ENCODE results near the gene DGKB.

DGKB gene

DNA sequence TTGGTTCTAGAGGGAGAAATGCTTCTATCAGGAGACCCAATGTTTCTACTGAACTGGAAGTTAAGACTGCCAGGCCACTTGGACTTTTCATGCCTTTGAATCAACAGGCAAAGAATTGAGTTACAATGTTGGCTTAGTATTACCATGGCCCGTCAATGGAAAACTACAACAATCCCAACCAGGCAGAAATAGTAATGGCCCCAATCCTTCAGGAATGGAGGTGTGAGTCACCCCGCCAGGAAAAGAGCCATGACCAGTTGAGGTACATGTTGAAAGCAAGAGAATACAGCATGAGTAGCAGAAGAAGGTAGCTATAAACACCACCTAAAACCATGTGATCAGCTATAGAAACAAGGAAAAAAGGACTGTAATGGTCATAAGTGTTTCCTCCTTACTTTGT lies 101.9 kb downstream of the DGKB start:
- no peak for DNase-seq (ENCODE audit: low read depth in 1 of 2, low spot score in 1 of 2)
- H3K27me3 ChIP-seq (ENCODE audit: insufficient read depth, poor library complexity, severe bottlenecking): no peaks in the 10 kb centered on the region
- H3K27ac ChIP-seq (replicated peaks): no peak overlapping the region
- TF ChIP-seq, protein P1, sequence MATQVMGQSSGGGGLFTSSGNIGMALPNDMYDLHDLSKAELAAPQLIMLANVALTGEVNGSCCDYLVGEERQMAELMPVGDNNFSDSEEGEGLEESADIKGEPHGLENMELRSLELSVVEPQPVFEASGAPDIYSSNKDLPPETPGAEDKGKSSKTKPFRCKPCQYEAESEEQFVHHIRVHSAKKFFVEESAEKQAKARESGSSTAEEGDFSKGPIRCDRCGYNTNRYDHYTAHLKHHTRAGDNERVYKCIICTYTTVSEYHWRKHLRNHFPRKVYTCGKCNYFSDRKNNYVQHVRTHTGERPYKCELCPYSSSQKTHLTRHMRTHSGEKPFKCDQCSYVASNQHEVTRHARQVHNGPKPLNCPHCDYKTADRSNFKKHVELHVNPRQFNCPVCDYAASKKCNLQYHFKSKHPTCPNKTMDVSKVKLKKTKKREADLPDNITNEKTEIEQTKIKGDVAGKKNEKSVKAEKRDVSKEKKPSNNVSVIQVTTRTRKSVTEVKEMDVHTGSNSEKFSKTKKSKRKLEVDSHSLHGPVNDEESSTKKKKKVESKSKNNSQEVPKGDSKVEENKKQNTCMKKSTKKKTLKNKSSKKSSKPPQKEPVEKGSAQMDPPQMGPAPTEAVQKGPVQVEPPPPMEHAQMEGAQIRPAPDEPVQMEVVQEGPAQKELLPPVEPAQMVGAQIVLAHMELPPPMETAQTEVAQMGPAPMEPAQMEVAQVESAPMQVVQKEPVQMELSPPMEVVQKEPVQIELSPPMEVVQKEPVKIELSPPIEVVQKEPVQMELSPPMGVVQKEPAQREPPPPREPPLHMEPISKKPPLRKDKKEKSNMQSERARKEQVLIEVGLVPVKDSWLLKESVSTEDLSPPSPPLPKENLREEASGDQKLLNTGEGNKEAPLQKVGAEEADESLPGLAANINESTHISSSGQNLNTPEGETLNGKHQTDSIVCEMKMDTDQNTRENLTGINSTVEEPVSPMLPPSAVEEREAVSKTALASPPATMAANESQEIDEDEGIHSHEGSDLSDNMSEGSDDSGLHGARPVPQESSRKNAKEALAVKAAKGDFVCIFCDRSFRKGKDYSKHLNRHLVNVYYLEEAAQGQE (IDR thresholded peaks at IDR 0.05; ENCODE audit: insufficient replicate concordance, low read depth): no peak
- no peak for TF ChIP-seq SPI1 (IDR thresholded peaks at IDR 0.05; ENCODE audit: borderline replicate concordance, low read depth)
- TF ChIP-seq POLR2AphosphoS5 (IDR thresholded peaks at IDR 0.05; ENCODE audit: low read depth): no peak
- TF ChIP-seq GABPA (IDR thresholded peaks at IDR 0.05; ENCODE audit: low read depth): no peak
- TF ChIP-seq, protein P2, sequence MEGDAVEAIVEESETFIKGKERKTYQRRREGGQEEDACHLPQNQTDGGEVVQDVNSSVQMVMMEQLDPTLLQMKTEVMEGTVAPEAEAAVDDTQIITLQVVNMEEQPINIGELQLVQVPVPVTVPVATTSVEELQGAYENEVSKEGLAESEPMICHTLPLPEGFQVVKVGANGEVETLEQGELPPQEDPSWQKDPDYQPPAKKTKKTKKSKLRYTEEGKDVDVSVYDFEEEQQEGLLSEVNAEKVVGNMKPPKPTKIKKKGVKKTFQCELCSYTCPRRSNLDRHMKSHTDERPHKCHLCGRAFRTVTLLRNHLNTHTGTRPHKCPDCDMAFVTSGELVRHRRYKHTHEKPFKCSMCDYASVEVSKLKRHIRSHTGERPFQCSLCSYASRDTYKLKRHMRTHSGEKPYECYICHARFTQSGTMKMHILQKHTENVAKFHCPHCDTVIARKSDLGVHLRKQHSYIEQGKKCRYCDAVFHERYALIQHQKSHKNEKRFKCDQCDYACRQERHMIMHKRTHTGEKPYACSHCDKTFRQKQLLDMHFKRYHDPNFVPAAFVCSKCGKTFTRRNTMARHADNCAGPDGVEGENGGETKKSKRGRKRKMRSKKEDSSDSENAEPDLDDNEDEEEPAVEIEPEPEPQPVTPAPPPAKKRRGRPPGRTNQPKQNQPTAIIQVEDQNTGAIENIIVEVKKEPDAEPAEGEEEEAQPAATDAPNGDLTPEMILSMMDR (IDR thresholded peaks at IDR 0.05; ENCODE audit: insufficient read depth, low read length): no peak
- no peak overlapping the region for H3K4me3 ChIP-seq (replicated peaks; ENCODE audit: insufficient read depth, low read length)

DNA sequence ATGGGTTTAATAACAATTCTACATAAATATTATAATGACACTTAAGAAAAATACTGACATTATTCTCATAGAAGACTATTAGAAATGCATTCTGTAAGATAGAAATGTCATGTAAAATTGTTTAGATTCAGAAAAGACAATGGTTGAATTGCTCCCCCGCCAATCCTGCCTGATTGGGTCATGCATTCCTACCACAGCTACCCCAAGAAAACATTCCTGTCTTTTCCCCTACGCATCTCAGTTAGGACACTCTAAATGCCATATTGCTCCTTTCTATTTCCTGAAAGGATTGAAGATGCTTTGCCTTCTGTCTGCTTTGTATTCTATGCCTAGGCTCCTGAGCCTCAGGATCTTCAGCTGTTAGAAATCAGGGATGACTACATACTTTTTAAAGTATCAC lies 109.4 kb downstream of the DGKB start:
- no peak for DNase-seq (ENCODE audit: low read depth in 1 of 2, low spot score in 1 of 2)
- Histone ChIP-seq H3K4me3 (replicated peaks; ENCODE audit: insufficient read depth, low read length) (no peak overlapping the region), H3K27me3 (ENCODE audit: insufficient read depth, poor library complexity, severe bottlenecking) (no peaks in the 10 kb centered on the region), H3K27ac (replicated peaks) (no peak overlapping the region)
- no peak for TF ChIP-seq GABPA (IDR thresholded peaks at IDR 0.05; ENCODE audit: low read depth)
- TF ChIP-seq, protein P1 (IDR thresholded peaks at IDR 0.05; ENCODE audit: insufficient replicate concordance, low read depth): no peak
- TF ChIP-seq SPI1 (IDR thresholded peaks at IDR 0.05; ENCODE audit: borderline replicate concordance, low read depth): no peak

DNA sequence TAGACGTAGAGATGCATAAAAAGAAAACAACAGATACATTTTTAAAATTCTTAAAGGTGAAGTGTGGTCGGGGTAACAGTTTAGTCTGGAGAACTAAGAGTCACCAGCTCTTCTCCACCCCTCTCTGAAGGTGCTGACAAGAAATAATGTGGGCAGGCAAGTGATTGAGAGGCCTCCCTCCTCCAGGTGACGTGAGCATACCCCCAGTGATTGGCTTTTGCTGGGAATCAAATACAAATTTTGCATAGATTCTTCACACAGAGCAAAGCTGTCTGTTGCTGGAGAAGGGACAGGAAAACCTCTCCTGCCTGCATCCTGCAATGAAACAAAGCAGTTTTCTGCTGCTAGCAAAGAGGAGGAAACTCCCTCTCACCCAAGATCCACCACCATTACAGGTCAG lies 115.0 kb downstream of the DGKB start:
- DNase-seq (ENCODE audit: low read depth in 1 of 2, low spot score in 1 of 2): no peak
- H3K27me3 ChIP-seq (ENCODE audit: insufficient read depth, poor library complexity, severe bottlenecking): no peaks in the 10 kb centered on the region
- TF ChIP-seq POLR2AphosphoS5 (IDR thresholded peaks at IDR 0.05; ENCODE audit: low read depth) (no peak), GABPA (IDR thresholded peaks at IDR 0.05; ENCODE audit: low read depth) (no peak), SPI1 (IDR thresholded peaks at IDR 0.05; ENCODE audit: borderline replicate concordance, low read depth) (no peak)
- TF ChIP-seq, protein P2 (IDR thresholded peaks at IDR 0.05; ENCODE audit: insufficient read depth, low read length): no peak
- TF ChIP-seq, protein P1 (IDR thresholded peaks at IDR 0.05; ENCODE audit: insufficient replicate concordance, low read depth): no peak
- no peak overlapping the region for H3K4me3 ChIP-seq (replicated peaks; ENCODE audit: insufficient read depth, low read length)
- no peak overlapping the region for H3K27ac ChIP-seq (replicated peaks)
